GM13977 (cell line): Measurements from ENCODE around the gene RPL3.

Experiments
- DNase-seq: peaks from one replicate; pipeline ENCODE4 v3.0.0; 2012; ENCODE audit warnings: low spot score
- CTCF ChIP-seq: IDR thresholded peaks from 2 replicates; pipeline ENCODE4 v1.5.1; 2012; ENCODE audit warnings: mild to moderate bottlenecking, control low read depth; ENCODE audit not compliant: insufficient read depth; ENCODE audit errors: extremely low read depth, missing control alignments
- in situ Hi-C: fragments of 300-500 bp; cut with MboI; formaldehyde crosslinking; loops from one replicate; pipeline ENCODE4 v1.12.0; 2022; ENCODE audit warnings: low sequenced_read_pairs, low pct_unique_long_range_greater_than_20kb, mixed read lengths, inconsistent platforms; ENCODE audit not compliant: unreplicated experiment

RPL3 gene

GRCh38 chr22:39309881-39310714 lies 9.3 kb downstream of the RPL3 start:
- no peak for TF ChIP-seq CTCF
- in situ Hi-C loops, result loop anchor here (5.0 to 25.0 kb wide), 2 partner anchors 138 to 298 kb away; partner anchors contain the start of genes APOBEC3C and APOBEC3D
- no peak for DNase-seq

GRCh38 chr22:39309364-39309861 lies 10.0 kb downstream of the RPL3 start:
- DNase-seq, result no peak
- TF ChIP-seq CTCF, result no peak
- in situ Hi-C loops, result loop anchor here (5.0 to 25.0 kb wide), 2 partner anchors 137 to 297 kb away; partner anchors contain the start of genes APOBEC3C and APOBEC3D

GRCh38 chr22:39308614-39309363 lies 10.6 kb downstream of the RPL3 start:
- no peak for DNase-seq
- in situ Hi-C loops, result loop anchor here (5.0 to 25.0 kb wide), 2 partner anchors 136 to 296 kb away; partner anchors contain the start of genes APOBEC3C and APOBEC3D
- peak; percentile 21 for TF ChIP-seq CTCF

GRCh38 chr22:39306456-39307361 lies 12.7 kb downstream of the RPL3 start:
- TF ChIP-seq CTCF, result peak; percentile 62
- DNase-seq, result peak; percentile 66
- in situ Hi-C loops, result loop anchor here (5.0 to 25.0 kb wide), 2 partner anchors 134 to 294 kb away; partner anchors contain the start of genes APOBEC3C and APOBEC3D

- in situ Hi-C loops, result loop anchor here (25.0 kb wide), 1 partner anchor 292 kb away; the partner anchor contains the start of genes APOBEC3C and APOBEC3D
- no peak for DNase-seq
- TF ChIP-seq CTCF, result no peak
Measured at GRCh38 chr22:39303892-39304671, 15.3 kb downstream of the RPL3 start.
